HepG2 (cell line): ENCODE data around the gene TRERF1. TPM values are rescaled to one million over a fixed set of nuclear protein-coding genes. Genes with fewer than 3 reads are reported as not detected.

Source experiments
- ARHGAP35 ChIP-seq: sonication (generic); formaldehyde crosslinking; IDR thresholded peaks from 2 replicates; pipeline ENCODE4 v1.9.0; 2022; ENCODE audit warnings: mild to moderate bottlenecking, inconsistent platforms, moderate library complexity, missing genetic modification reagents, borderline replicate concordance
- FOXK1 ChIP-seq: sonication (generic); formaldehyde crosslinking; IDR thresholded peaks from 2 replicates; pipeline ENCODE4 v1.4.0; 2020; ENCODE audit warnings: low read depth, missing genetic modification reagents, borderline replicate concordance
- HMGA1 ChIP-seq: sonication (generic); formaldehyde crosslinking; conservative IDR thresholded peaks from 2 replicates; pipeline ENCODE4 v1.4.0; 2020; ENCODE audit warnings: missing genetic modification reagents
- MAFF ChIP-seq: IDR thresholded peaks from 2 replicates; pipeline ENCODE4 v1.6.1; 2011; ENCODE audit warnings: low read depth, low read length, improper control_type of control experiment
- MAFK ChIP-seq, 2 experiments: IDR thresholded peaks in 1 of 2; conservative IDR thresholded peaks in 1 of 2; 2 replicates each; pipeline ENCODE4 v1.6.1; 2011; ENCODE audit warnings: improper control_type of control experiment in 2 of 2, low read length in 2 of 2
- NR2F6 ChIP-seq, 2 experiments: IDR thresholded peaks; 2 replicates each; pipeline ENCODE4 v1.6.1; 2016; ENCODE audit warnings: antibody characterized with exemption in 1 of 2, mild to moderate bottlenecking in 1 of 2
- POGZ ChIP-seq: sonication (generic); formaldehyde crosslinking; IDR thresholded peaks from 2 replicates; pipeline ENCODE4 v1.4.0; 2020; ENCODE audit warnings: mild to moderate bottlenecking, missing genetic modification reagents
- SP4 ChIP-seq: sonication (generic); formaldehyde crosslinking; IDR thresholded peaks from 2 replicates; pipeline ENCODE4 v1.8.1; 2023; ENCODE audit warnings: mild to moderate bottlenecking, missing genetic modification reagents
- TBL1XR1 ChIP-seq: fragments of 150-350 bp; IDR thresholded peaks from 2 replicates; pipeline ENCODE4 v1.6.1; 2014; ENCODE audit warnings: borderline replicate concordance, low read length; ENCODE audit not compliant: partially characterized antibody
- TFE3 ChIP-seq: IDR thresholded peaks from 2 replicates; pipeline ENCODE4 v1.6.1; 2016
- YY1 ChIP-seq: IDR thresholded peaks from 2 replicates; pipeline ENCODE4 v1.6.1; 2011; ENCODE audit warnings: low read length, low read depth, moderate library complexity, mild to moderate bottlenecking; ENCODE audit not compliant: insufficient read depth, insufficient replicate concordance
- ZBTB46 ChIP-seq: sonication (generic); formaldehyde crosslinking; IDR thresholded peaks from 2 replicates; pipeline ENCODE4 v1.4.0; 2020; ENCODE audit warnings: mild to moderate bottlenecking, missing genetic modification reagents, borderline replicate concordance
- ZNF264 ChIP-seq: sonication (generic); formaldehyde crosslinking; IDR thresholded peaks from 2 replicates; pipeline ENCODE4 v1.4.0; 2020; ENCODE audit warnings: missing genetic modification reagents
- ZNF496 ChIP-seq: sonication (generic); formaldehyde crosslinking; IDR thresholded peaks from 2 replicates; pipeline ENCODE4 v1.8.1; 2023; ENCODE audit warnings: mild to moderate bottlenecking, moderate library complexity, missing genetic modification reagents; ENCODE audit not compliant: insufficient replicate concordance
- ZNF839 ChIP-seq: sonication (generic); formaldehyde crosslinking; IDR thresholded peaks from 2 replicates; pipeline ENCODE4 v1.4.0; 2020; ENCODE audit warnings: missing genetic modification reagents, mild to moderate bottlenecking, borderline replicate concordance
- ZNF878 ChIP-seq: sonication (generic); formaldehyde crosslinking; IDR thresholded peaks from 2 replicates; pipeline ENCODE4 v1.8.1; 2023; ENCODE audit warnings: mild to moderate bottlenecking, missing genetic modification reagents, moderate library complexity
- ZSCAN29 ChIP-seq: sonication (generic); formaldehyde crosslinking; conservative IDR thresholded peaks from 2 replicates; pipeline ENCODE4 v1.4.0; 2020; ENCODE audit warnings: mild to moderate bottlenecking, missing genetic modification reagents
- polyA plus RNA-seq, 8 experiments: library from polyadenylated mRNA; depleted of rRNA in 3 of 8; stranded (reverse) in 7 of 8; unstranded in 1 of 8; fragments of >200 nt; fragmentation: Illumina TruSeq in 4 of 8; extraction: Trizol in 4 of 8; gene quantifications; 2 replicates each; pipeline versions ENCODE4 v1.2.1 to v1.2.3, GENCODE V29; 2011 to 2016; ENCODE audit warnings: low read depth in 4 of 8, missing spikeins in 1 of 8, mixed read lengths in 1 of 8; ENCODE audit not compliant: insufficient read depth in 1 of 8
- total RNA-seq, 5 experiments: library from RNA; depleted of rRNA; stranded (reverse); fragments of >200 nt; fragmentation: Illumina TruSeq; extraction: Trizol; gene quantifications; 2 replicates each; pipeline ENCODE4 v1.2.3, GENCODE V29; 2016; ENCODE audit warnings: low read depth in 1 of 5
- TF ChIP-seq, protein P1 (sequence below): sonication (generic); formaldehyde crosslinking; IDR thresholded peaks from 2 replicates; pipeline ENCODE4 v1.5.0; 2020; ENCODE audit warnings: missing genetic modification reagents, mild to moderate bottlenecking, borderline replicate concordance
- TF ChIP-seq, protein P2 (sequence below): IDR thresholded peaks from 2 replicates; pipeline ENCODE4 v1.6.1; 2016; ENCODE audit warnings: missing biosample characterization, missing genetic modification reagents, low read depth
- TF ChIP-seq, protein P3 (sequence below): sonication (generic); formaldehyde crosslinking; IDR thresholded peaks from 2 replicates; pipeline ENCODE4 v1.4.0; 2020; ENCODE audit warnings: missing genetic modification reagents, mild to moderate bottlenecking, borderline replicate concordance

The TRERF1 gene
- total and polyA plus RNA-seq, 2 of the 13 experiments (the other 11 are each of a cell fraction or from before 2014, with no cell fraction given) = 0.02 TPM; not detected in 1

DNA sequence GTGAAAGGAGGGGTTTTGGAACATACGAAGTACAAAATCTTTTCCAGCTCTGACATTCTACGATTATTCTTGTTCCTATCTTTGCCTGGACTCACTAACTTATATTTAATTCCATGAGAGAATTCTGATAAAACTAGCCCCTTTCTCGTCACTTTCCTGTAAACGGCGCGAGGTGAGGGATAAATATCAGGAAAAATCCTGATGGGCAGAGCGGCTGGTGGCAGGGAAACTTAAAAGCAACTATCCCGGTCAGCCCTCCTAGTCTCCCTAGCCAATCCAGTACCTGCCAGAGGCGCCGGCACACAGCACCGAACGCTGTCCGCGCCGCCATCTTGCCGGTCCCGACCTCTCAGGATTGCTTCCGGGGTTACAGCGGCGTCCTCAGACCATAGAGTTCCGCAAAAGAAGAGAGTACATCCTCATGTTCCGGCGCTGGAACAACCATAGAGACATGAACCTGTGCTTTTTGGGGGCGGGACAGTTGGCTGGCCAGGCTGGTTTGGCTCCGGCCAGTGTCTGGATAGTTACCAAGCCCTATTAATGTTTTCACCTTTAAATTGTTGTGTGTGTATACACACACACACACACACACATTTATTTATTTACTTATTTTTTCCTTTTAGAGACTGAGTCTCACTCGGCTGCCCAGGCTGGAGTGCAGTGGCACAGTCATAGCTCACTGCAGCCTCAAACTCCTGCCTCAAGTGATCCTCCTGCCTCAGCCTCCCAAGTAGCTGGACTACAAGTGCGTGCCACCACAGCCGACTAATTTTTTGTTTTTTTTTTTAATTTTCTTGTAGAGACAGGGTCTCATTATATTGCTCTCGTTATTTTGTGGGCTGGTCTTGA lies 234.0 kb downstream of the TRERF1 start, which contains the start of gene MRPS10 (continued):
- TF ChIP-seq TFE3 (CRISPR knock-in tag) (peak; percentile 52; the same call in 1 of the 2 replicates), ARHGAP35 (CRISPR knock-in tag) (no peak; the same call in 1 of the 2 replicates), ZNF264 (CRISPR knock-in tag) (peak; percentile 11; the same call in 1 of the 2 replicates), TBL1XR1 (peak; percentile 69), MAFK (conservative IDR thresholded peaks at IDR 0.05 in 1 of 2, IDR thresholded peaks at IDR 0.05 in 1 of 2; ENCODE audit: low read length in 2 of 2) (no peak), SP4 (CRISPR knock-in tag) (0 out of 2 replicates have a peak, but pooled peaks have one; percentile 50), ZNF878 (peak; percentile 85; the same call in 1 of the 2 replicates), FOXK1 (peak; percentile 97), NR2F6 (IDR thresholded peaks at IDR 0.05) (peak; percentile 48; the same call in 1 of the 2 replicates), NR2F6 (CRISPR knock-in tag; IDR thresholded peaks at IDR 0.05) (peak; percentile 74), ZNF496 (CRISPR knock-in tag) (no peak), ZBTB46 (CRISPR knock-in tag) (no peak), ZSCAN29 (no peak), ZNF839 (CRISPR knock-in tag) (peak; percentile 43; the same call in 1 of the 2 replicates), HMGA1 (no peak), MAFF (no peak), POGZ (CRISPR knock-in tag) (peak; percentile 84), YY1 (peak; percentile 99)
- TF ChIP-seq, protein P1, sequence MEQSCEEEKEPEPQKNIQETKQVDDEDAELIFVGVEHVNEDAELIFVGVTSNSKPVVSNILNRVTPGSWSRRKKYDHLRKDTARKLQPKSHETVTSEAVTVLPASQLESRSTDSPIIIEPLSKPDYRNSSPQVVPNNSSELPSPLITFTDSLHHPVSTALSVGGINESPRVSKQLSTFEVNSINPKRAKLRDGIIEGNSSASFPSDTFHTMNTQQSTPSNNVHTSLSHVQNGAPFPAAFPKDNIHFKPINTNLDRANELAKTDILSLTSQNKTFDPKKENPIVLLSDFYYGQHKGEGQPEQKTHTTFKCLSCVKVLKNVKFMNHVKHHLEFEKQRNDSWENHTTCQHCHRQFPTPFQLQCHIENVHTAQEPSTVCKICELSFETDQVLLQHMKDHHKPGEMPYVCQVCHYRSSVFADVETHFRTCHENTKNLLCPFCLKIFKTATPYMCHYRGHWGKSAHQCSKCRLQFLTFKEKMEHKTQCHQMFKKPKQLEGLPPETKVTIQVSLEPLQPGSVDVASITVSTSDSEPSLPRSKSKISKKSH = peak; percentile 55; the same call in 1 of the 2 replicates
- TF ChIP-seq, protein P2, sequence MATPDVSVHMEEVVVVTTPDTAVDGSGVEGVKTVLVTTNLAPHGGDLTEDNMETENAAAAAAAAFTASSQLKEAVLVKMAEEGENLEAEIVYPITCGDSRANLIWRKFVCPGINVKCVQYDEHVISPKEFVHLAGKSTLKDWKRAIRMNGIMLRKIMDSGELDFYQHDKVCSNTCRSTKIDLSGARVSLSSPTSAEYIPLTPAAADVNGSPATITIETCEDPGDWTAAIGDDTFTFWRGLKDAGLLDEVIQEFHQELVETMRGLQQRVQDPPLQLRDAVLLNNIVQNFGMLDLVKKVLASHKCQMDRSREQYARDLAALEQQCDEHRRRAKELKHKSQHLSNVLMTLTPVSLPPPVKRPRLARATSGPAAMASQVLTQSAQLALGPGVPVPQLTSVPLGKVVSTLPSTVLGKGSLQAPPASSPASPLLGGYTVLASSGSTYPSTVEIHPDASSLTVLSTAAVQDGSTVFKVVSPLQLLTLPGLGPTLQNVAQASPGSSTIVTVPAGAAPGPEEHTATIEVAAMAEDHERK = peak; percentile 52; the same call in 1 of the 2 replicates
- TF ChIP-seq, protein P3, sequence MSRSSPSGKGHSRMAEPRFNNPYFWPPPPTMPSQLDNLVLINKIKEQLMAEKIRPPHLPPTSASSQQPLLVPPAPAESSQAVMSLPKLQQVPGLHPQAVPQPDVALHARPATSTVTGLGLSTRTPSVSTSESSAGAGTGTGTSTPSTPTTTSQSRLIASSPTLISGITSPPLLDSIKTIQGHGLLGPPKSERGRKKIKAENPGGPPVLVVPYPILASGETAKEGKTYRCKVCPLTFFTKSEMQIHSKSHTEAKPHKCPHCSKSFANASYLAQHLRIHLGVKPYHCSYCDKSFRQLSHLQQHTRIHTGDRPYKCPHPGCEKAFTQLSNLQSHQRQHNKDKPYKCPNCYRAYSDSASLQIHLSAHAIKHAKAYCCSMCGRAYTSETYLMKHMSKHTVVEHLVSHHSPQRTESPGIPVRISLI (CRISPR knock-in tag) = peak; percentile 26; the same call in 1 of the 2 replicates
